NCI-H345 treated with DMSO at 0.1 percent for 48 hours (cell line): ENCODE results near the gene SLC22A23.
"Not testable (repeated sequence)": the region's sequence is repeated elsewhere in the genome, so short reads cannot be mapped to it uniquely, and the experiment has no call there.

Experiments used
- DNase-seq: peaks from one replicate; lab custom pipeline; 2025; ENCODE audit not compliant: unreplicated experiment; lab: John Stamatoyannopoulos, UW

Gene SLC22A23

GRCh38 chr6:3252369-3252768 lies 204.5 kb downstream of the SLC22A23 start:
- no peak for DNase-seq

GRCh38 chr6:3251462-3252314 lies 205.2 kb downstream of the SLC22A23 start:
- no peak for DNase-seq

- DNase-seq = no peak
These were observed 206.6 kb downstream of the SLC22A23 start for GRCh38 chr6:3250231-3250675.

- DNase-seq = no peak
These were observed 207.0 kb downstream of the SLC22A23 start for GRCh38 chr6:3249821-3250220.

- no peak for DNase-seq
These were observed 209.3 kb downstream of the SLC22A23 start for GRCh38 chr6:3247255-3248146.

GRCh38 chr6:3245216-3245615 lies 211.6 kb downstream of the SLC22A23 start:
- DNase-seq = no peak

- DNase-seq = not testable (repeated sequence)
These were observed 212.1 kb downstream of the SLC22A23 start for GRCh38 chr6:3244832-3245161.

- no peak for DNase-seq
These were observed 212.6 kb downstream of the SLC22A23 start for GRCh38 chr6:3244003-3244831.

- no peak for DNase-seq
These were observed 214.1 kb downstream of the SLC22A23 start for GRCh38 chr6:3242768-3243167.

- DNase-seq = not testable (repeated sequence)
These were observed 215.1 kb downstream of the SLC22A23 start for GRCh38 chr6:3241745-3242144.

- DNase-seq = no peak
These were observed 216.3 kb downstream of the SLC22A23 start for GRCh38 chr6:3240595-3240994.

- no peak for DNase-seq
These were observed 217.6 kb downstream of the SLC22A23 start for GRCh38 chr6:3239110-3239830.

GRCh38 chr6:3237761-3238662 lies 218.8 kb downstream of the SLC22A23 start:
- no peak for DNase-seq

GRCh38 chr6:3236005-3236404 lies 220.8 kb downstream of the SLC22A23 start:
- DNase-seq = no peak

GRCh38 chr6:3235486-3235885 lies 221.4 kb downstream of the SLC22A23 start:
- no peak for DNase-seq

- no peak for DNase-seq
These were observed 222.9 kb downstream of the SLC22A23 start for GRCh38 chr6:3233904-3234303.

GRCh38 chr6:3233321-3233720 lies 223.5 kb downstream of the SLC22A23 start:
- DNase-seq = no peak

- peak; percentile 3 for DNase-seq
These were observed 224.6 kb downstream of the SLC22A23 start for GRCh38 chr6:3232017-3232945.
